HEK293 (cell line): ENCODE measurements around the gene KCNC4.

Experiments used
- CTCF ChIA-PET: fragments of 350-600 bp; formaldehyde crosslinking; extraction: SDS; loops from one replicate; lab custom pipeline; 2021; ENCODE audit warnings: antibody characterized with exemption; lab: Yijun Ruan, JAX
- POLR2A ChIA-PET: fragments of 300-600 bp; formaldehyde crosslinking; extraction: SDS; loops from one replicate; lab custom pipeline; 2020; ENCODE audit warnings: antibody characterized with exemption, inconsistent platforms; lab: Yijun Ruan, JAX
- H3K27ac ChIP-seq: fragments of 200-500 bp; sonication (Bioruptor generic); 2 replicates; pipeline ENCODE4 v1.5.1; 2014; ENCODE audit warnings: low read depth, low read length, control low read depth, inconsistent platforms; ENCODE audit errors: extremely low read depth
- H3K36me3 ChIP-seq, 2 experiments: fragments of 200-500 bp in 1 of 2; sonication (Bioruptor generic) in 1 of 2; 1 replicate in 1 of 2; 2 replicates in 1 of 2; pipeline ENCODE4 v1.5.1; 2014 to 2017; ENCODE audit warnings: inconsistent platforms in 2 of 2, low read length in 2 of 2; ENCODE audit not compliant: control insufficient read depth in 2 of 2, insufficient read depth in 1 of 2
- H3K4me1 ChIP-seq: fragments of 200-500 bp; sonication (Bioruptor generic); 2 replicates; pipeline ENCODE4 v1.5.1; 2014; ENCODE audit warnings: mild to moderate bottlenecking, low read length, inconsistent platforms; ENCODE audit not compliant: control insufficient read depth, insufficient read depth
- H3K4me3 ChIP-seq: 2 replicates; pipeline ENCODE4 v1.5.1; 2011; ENCODE audit warnings: low read depth, mild to moderate bottlenecking, control low read depth, low read length, moderate library complexity
- H3K9me3 ChIP-seq: fragments of 200-500 bp; sonication (Bioruptor generic); 2 replicates; pipeline ENCODE4 v1.5.1; 2014; ENCODE audit warnings: low read depth, low read length, inconsistent platforms; ENCODE audit not compliant: control insufficient read depth, insufficient read depth
- BCL11B ChIP-seq: fragments of 450-650 bp; formaldehyde crosslinking; IDR thresholded peaks from 2 replicates; pipeline ENCODE4 v1.5.1; 2016; ENCODE audit warnings: low read depth, missing biosample characterization, missing genetic modification characterization
- KLF16 ChIP-seq: fragments of 450-650 bp; formaldehyde crosslinking; IDR thresholded peaks from 2 replicates; pipeline ENCODE4 v1.5.1; 2017; ENCODE audit warnings: missing biosample characterization, missing genetic modification characterization
- SALL2 ChIP-seq: fragments of 450-650 bp; formaldehyde crosslinking; IDR thresholded peaks from 2 replicates; pipeline ENCODE4 v1.5.0; 2017; ENCODE audit warnings: missing biosample characterization, mild to moderate bottlenecking, missing genetic modification characterization, borderline replicate concordance
- SETDB1 ChIP-seq: IDR thresholded peaks from one replicate; pipeline ENCODE4 v1.6.1; 2017; ENCODE audit warnings: mild to moderate bottlenecking, low read length, moderate library complexity, mixed read lengths; ENCODE audit not compliant: insufficient read length
- TRIM28 ChIP-seq: IDR thresholded peaks from 2 replicates; pipeline ENCODE4 v1.6.1; 2011; ENCODE audit warnings: low read length, control low read depth, borderline replicate concordance
- WT1 ChIP-seq: fragments of 450-650 bp; formaldehyde crosslinking; IDR thresholded peaks from 2 replicates; pipeline ENCODE4 v1.5.1; 2016; ENCODE audit warnings: missing biosample characterization, missing genetic modification characterization
- ZFHX2 ChIP-seq: fragments of 450-650 bp; formaldehyde crosslinking; conservative IDR thresholded peaks from 2 replicates; pipeline ENCODE4 v1.5.1; 2016; ENCODE audit warnings: missing biosample characterization, missing genetic modification characterization
- ZFP69B ChIP-seq: fragments of 450-650 bp; formaldehyde crosslinking; IDR thresholded peaks from 2 replicates; pipeline ENCODE4 v1.5.1; 2016; ENCODE audit warnings: missing biosample characterization, missing genetic modification characterization
- ZNF211 ChIP-seq: fragments of 450-650 bp; formaldehyde crosslinking; IDR thresholded peaks from 2 replicates; pipeline ENCODE4 v1.5.1; 2016; ENCODE audit warnings: low read depth, missing biosample characterization, missing genetic modification characterization
- ZNF366 ChIP-seq: fragments of 450-650 bp; formaldehyde crosslinking; conservative IDR thresholded peaks from 2 replicates; pipeline ENCODE4 v1.5.1; 2016; ENCODE audit warnings: missing biosample characterization, missing genetic modification characterization
- ZNF398 ChIP-seq: fragments of 450-650 bp; formaldehyde crosslinking; IDR thresholded peaks from 2 replicates; pipeline ENCODE4 v1.5.1; 2017; ENCODE audit warnings: missing biosample characterization, missing genetic modification characterization
- ZNF433 ChIP-seq: fragments of 450-650 bp; formaldehyde crosslinking; IDR thresholded peaks from 2 replicates; pipeline ENCODE4 v1.5.1; 2016; ENCODE audit warnings: missing biosample characterization, missing genetic modification characterization, low read depth
- ZNF48 ChIP-seq: fragments of 450-650 bp; formaldehyde crosslinking; IDR thresholded peaks from 2 replicates; pipeline ENCODE4 v1.5.1; 2016; ENCODE audit warnings: missing biosample characterization, missing genetic modification characterization
- ZNF610 ChIP-seq: fragments of 450-650 bp; formaldehyde crosslinking; IDR thresholded peaks from 2 replicates; pipeline ENCODE4 v1.5.1; 2016; ENCODE audit warnings: missing biosample characterization, missing genetic modification characterization, borderline replicate concordance
- ZNF623 ChIP-seq: fragments of 450-650 bp; formaldehyde crosslinking; IDR thresholded peaks from 2 replicates; pipeline ENCODE4 v1.5.1; 2016; ENCODE audit warnings: missing biosample characterization, missing genetic modification characterization
- ZNF645 ChIP-seq: fragments of 450-650 bp; formaldehyde crosslinking; IDR thresholded peaks from 2 replicates; pipeline ENCODE4; 2016; ENCODE audit warnings: missing biosample characterization, missing genetic modification characterization
- ZNF658 ChIP-seq: fragments of 450-650 bp; formaldehyde crosslinking; IDR thresholded peaks from 2 replicates; pipeline ENCODE4; 2016; ENCODE audit warnings: missing biosample characterization, missing genetic modification characterization
- ZNF843 ChIP-seq: fragments of 450-650 bp; formaldehyde crosslinking; IDR thresholded peaks from 2 replicates; pipeline ENCODE4 v1.5.1; 2016; ENCODE audit warnings: missing biosample characterization, missing genetic modification characterization
- TF ChIP-seq, protein P1 (sequence below): fragments of 450-650 bp; formaldehyde crosslinking; IDR thresholded peaks from 2 replicates; pipeline ENCODE4 v1.5.1; 2016; ENCODE audit warnings: missing biosample characterization, missing genetic modification characterization
- TF ChIP-seq, protein P2 (sequence below): fragments of 450-650 bp; formaldehyde crosslinking; IDR thresholded peaks from 2 replicates; pipeline ENCODE4 v1.5.1; 2016; ENCODE audit warnings: missing biosample characterization, missing genetic modification characterization
- TF ChIP-seq, protein P3 (sequence below): fragments of 450-650 bp; formaldehyde crosslinking; optimal IDR thresholded peaks from 2 replicates; pipeline ENCODE3; 2016; ENCODE audit warnings: missing biosample characterization, mild to moderate bottlenecking, missing genetic modification characterization

KCNC4 gene

GRCh38 chr1:110207831-110208230 lies 2.3 kb upstream of the KCNC4 start (continued):
- TF ChIP-seq, protein P1, sequence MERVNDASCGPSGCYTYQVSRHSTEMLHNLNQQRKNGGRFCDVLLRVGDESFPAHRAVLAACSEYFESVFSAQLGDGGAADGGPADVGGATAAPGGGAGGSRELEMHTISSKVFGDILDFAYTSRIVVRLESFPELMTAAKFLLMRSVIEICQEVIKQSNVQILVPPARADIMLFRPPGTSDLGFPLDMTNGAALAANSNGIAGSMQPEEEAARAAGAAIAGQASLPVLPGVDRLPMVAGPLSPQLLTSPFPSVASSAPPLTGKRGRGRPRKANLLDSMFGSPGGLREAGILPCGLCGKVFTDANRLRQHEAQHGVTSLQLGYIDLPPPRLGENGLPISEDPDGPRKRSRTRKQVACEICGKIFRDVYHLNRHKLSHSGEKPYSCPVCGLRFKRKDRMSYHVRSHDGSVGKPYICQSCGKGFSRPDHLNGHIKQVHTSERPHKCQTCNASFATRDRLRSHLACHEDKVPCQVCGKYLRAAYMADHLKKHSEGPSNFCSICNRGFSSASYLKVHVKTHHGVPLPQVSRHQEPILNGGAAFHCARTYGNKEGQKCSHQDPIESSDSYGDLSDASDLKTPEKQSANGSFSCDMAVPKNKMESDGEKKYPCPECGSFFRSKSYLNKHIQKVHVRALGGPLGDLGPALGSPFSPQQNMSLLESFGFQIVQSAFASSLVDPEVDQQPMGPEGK (tag by site-specific recombination): peak; percentile 66; the same call in 1 of the 2 replicates
- TF ChIP-seq ZNF211 (tag by site-specific recombination) (no peak), ZNF658 (tag by site-specific recombination) (no peak), TRIM28 (no peak), ZNF645 (tag by site-specific recombination) (no peak)
- TF ChIP-seq, protein P2, sequence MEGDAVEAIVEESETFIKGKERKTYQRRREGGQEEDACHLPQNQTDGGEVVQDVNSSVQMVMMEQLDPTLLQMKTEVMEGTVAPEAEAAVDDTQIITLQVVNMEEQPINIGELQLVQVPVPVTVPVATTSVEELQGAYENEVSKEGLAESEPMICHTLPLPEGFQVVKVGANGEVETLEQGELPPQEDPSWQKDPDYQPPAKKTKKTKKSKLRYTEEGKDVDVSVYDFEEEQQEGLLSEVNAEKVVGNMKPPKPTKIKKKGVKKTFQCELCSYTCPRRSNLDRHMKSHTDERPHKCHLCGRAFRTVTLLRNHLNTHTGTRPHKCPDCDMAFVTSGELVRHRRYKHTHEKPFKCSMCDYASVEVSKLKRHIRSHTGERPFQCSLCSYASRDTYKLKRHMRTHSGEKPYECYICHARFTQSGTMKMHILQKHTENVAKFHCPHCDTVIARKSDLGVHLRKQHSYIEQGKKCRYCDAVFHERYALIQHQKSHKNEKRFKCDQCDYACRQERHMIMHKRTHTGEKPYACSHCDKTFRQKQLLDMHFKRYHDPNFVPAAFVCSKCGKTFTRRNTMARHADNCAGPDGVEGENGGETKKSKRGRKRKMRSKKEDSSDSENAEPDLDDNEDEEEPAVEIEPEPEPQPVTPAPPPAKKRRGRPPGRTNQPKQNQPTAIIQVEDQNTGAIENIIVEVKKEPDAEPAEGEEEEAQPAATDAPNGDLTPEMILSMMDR (tag by site-specific recombination): peak; percentile 85
- TF ChIP-seq, protein P3, sequence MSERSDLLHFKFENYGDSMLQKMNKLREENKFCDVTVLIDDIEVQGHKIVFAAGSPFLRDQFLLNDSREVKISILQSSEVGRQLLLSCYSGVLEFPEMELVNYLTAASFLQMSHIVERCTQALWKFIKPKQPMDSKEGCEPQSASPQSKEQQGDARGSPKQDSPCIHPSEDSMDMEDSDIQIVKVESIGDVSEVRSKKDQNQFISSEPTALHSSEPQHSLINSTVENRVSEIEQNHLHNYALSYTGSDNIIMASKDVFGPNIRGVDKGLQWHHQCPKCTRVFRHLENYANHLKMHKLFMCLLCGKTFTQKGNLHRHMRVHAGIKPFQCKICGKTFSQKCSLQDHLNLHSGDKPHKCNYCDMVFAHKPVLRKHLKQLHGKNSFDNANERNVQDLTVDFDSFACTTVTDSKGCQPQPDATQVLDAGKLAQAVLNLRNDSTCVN (tag by site-specific recombination): no peak

GRCh38 chr1:110208916-110209645 lies 1.0 kb upstream of the KCNC4 start:
- ChIA-PET CTCF (interaction anchor here (0.6 to 20.2 kb wide), 36 partner anchors 8 to 288 kb away, joined by 3 to 662 read pairs (median 7); partner anchors contain the start of gene RBM15), POLR2A (interaction anchor here (0.6 to 4.2 kb wide), 3 partner anchors 103 to 224 kb away, joined by 3 to 26 read pairs (median 4); partner anchors contain the start of gene RBM15)
- H3K4me3 ChIP-seq: no peak overlapping the region; the same call in 1 of the 2 replicates
- no peaks in the 10 kb centered on the region for H3K36me3 ChIP-seq
- H3K9me3 ChIP-seq: no peaks in the 10 kb centered on the region
- H3K4me1 ChIP-seq: peaks cover 5% of the 10 kb centered on the region
- TF ChIP-seq TRIM28 (0 out of 2 replicates have a peak, but pooled peaks have one; percentile 40), ZNF610 (tag by site-specific recombination) (no peak)
- peak overlapping the region; percentile 61; the same call in 1 of the 2 replicates for H3K27ac ChIP-seq

- H3K27ac ChIP-seq: peak overlapping the region; percentile 78
- POLR2A ChIA-PET: interaction anchor here (4.2 kb wide), 1 partner anchor 127 kb away, joined by 26 read pairs; the partner anchor contains the start of gene RBM15
- CTCF ChIA-PET: interaction anchor here (1.4 to 20.2 kb wide), 3 partner anchors 9 to 251 kb away, joined by 5 to 662 read pairs (median 357); no protein-coding TSS in a partner anchor
- H3K9me3 ChIP-seq: no peaks in the 10 kb centered on the region
- peak overlapping the region; percentile 56 for H3K4me3 ChIP-seq
- H3K4me1 ChIP-seq: peaks cover 7% of the 10 kb centered on the region
- H3K36me3 ChIP-seq: peaks cover 0 to 6% of the 10 kb centered on the region in 2 experiments; a peak in 1 of 3 replicates
- TF ChIP-seq WT1 (tag by site-specific recombination): peak; percentile 51; the same call in 1 of the 2 replicates
- no peak for TF ChIP-seq BCL11B (tag by site-specific recombination)
- peak; percentile 72 for TF ChIP-seq ZNF366 (tag by site-specific recombination)
- peak; percentile 82 for TF ChIP-seq KLF16 (tag by site-specific recombination)
- no peak for TF ChIP-seq SALL2 (tag by site-specific recombination)
- peak; percentile 86 for TF ChIP-seq ZNF398 (tag by site-specific recombination)
- TF ChIP-seq SETDB1: no peak
- TF ChIP-seq ZNF48 (tag by site-specific recombination): no peak
- TF ChIP-seq ZFP69B (tag by site-specific recombination): peak; percentile 49
- no peak for TF ChIP-seq ZNF843
- no peak for TF ChIP-seq ZNF623 (tag by site-specific recombination)
- TF ChIP-seq ZNF433: no peak
- TF ChIP-seq ZFHX2 (tag by site-specific recombination): peak; percentile 40
These were observed 736 bp downstream of the KCNC4 start for GRCh38 chr1:110210604-110211495.
